Coronary artery (tissue), 2 donors: ENCODE data around the gene AAR2.

Source experiments
- DNase-seq: peaks from one replicate; pipeline ENCODE4 v3.0.0-alpha.2; 2017; ENCODE audit warnings: low spot score
- H3K27ac ChIP-seq, 2 donors: fragments of 200-600 bp; sonication (generic); one replicate each; pipeline ENCODE4 v1.5.1; 2016 to 2019
- H3K4me3 ChIP-seq: fragments of 200-600 bp; sonication (generic); 2 replicates; pipeline ENCODE4 v1.5.1; 2016; ENCODE audit warnings: mild to moderate bottlenecking, moderate library complexity
- CTCF ChIP-seq: fragments of 200-600 bp; sonication (generic); IDR thresholded peaks from one replicate; pipeline ENCODE4 v1.5.1; 2019; ENCODE audit warnings: antibody characterized with exemption

The AAR2 gene

GRCh38 chr20:36246401-36246800, 10.1 kb downstream of the AAR2 start:
- no peak for DNase-seq
- H3K4me3 ChIP-seq, result no peak overlapping the region
- no peak for TF ChIP-seq CTCF
- no peak overlapping the region for H3K27ac ChIP-seq

GRCh38 chr20:36248836-36249235, 12.6 kb downstream of the AAR2 start:
- DNase-seq, result no peak
- TF ChIP-seq CTCF, result no peak
- no peak overlapping the region for H3K4me3 ChIP-seq
- H3K27ac ChIP-seq, result no peak overlapping the region

- Histone ChIP-seq H3K4me3 (no peak overlapping the region), H3K27ac (no peak overlapping the region)
- DNase-seq, result no peak
- TF ChIP-seq CTCF, result no peak
Observed at GRCh38 chr20:36249450-36249849, 13.2 kb downstream of the AAR2 start.

- no peak for TF ChIP-seq CTCF
- DNase-seq, result no peak
Observed at GRCh38 chr20:36251426-36251825, 15.1 kb downstream of the AAR2 start.

GRCh38 chr20:36252511-36252910, 16.2 kb downstream of the AAR2 start:
- Histone ChIP-seq H3K27ac (no peak overlapping the region), H3K4me3 (no peak overlapping the region)
- no peak for TF ChIP-seq CTCF
- DNase-seq, result no peak

More at GRCh38 chr20:36251426-36251825, 15.1 kb downstream of the AAR2 start:
- H3K4me3 ChIP-seq, result no peak overlapping the region
- no peak overlapping the region for H3K27ac ChIP-seq

GRCh38 chr20:36253036-36253435, 16.8 kb downstream of the AAR2 start:
- DNase-seq, result no peak
- Histone ChIP-seq H3K27ac (no peak overlapping the region), H3K4me3 (no peak overlapping the region)
- no peak for TF ChIP-seq CTCF

GRCh38 chr20:36254076-36254475, 17.8 kb downstream of the AAR2 start:
- DNase-seq, result no peak
- Histone ChIP-seq H3K4me3 (no peak overlapping the region), H3K27ac (no peak overlapping the region)
- TF ChIP-seq CTCF, result no peak
